GM18907 (cell line): ENCODE measurements around the gene NOS1AP.

ENCODE experiments used
- ATAC-seq: cut with Tn5 transposase; IDR thresholded peaks from one replicate; pipeline ENCODE4 v1.9.1; 2021; ENCODE audit warnings: mild to moderate bottlenecking, moderate library complexity; ENCODE audit not compliant: unreplicated experiment

The NOS1AP gene

GRCh38 chr1:162240577-162240976 is 171.1 kb downstream of the NOS1AP start:
- ATAC-seq = no peak

- ATAC-seq = no peak
Observed at GRCh38 chr1:162242804-162243203, 173.3 kb downstream of the NOS1AP start.

- ATAC-seq = no peak
Observed at GRCh38 chr1:162248854-162249535, 179.5 kb downstream of the NOS1AP start.

GRCh38 chr1:162250004-162250730 is 180.7 kb downstream of the NOS1AP start:
- no peak for ATAC-seq

GRCh38 chr1:162251102-162251501 is 181.6 kb downstream of the NOS1AP start:
- ATAC-seq = no peak

GRCh38 chr1:162252214-162252613 is 182.7 kb downstream of the NOS1AP start:
- no peak for ATAC-seq

- no peak for ATAC-seq
Observed at GRCh38 chr1:162253790-162254189, 184.3 kb downstream of the NOS1AP start.

GRCh38 chr1:162256287-162256686 is 186.8 kb downstream of the NOS1AP start:
- ATAC-seq = no peak

- ATAC-seq = no peak
Observed at GRCh38 chr1:162258394-162258793, 188.9 kb downstream of the NOS1AP start.

- ATAC-seq = no peak
Observed at GRCh38 chr1:162259894-162260455, 190.5 kb downstream of the NOS1AP start.

- no peak for ATAC-seq
Observed at GRCh38 chr1:162264108-162264507, 194.6 kb downstream of the NOS1AP start.

- no peak for ATAC-seq
Observed at GRCh38 chr1:162265983-162266382, 196.5 kb downstream of the NOS1AP start.

- ATAC-seq = no peak
Observed at GRCh38 chr1:162270016-162270770, 200.7 kb downstream of the NOS1AP start.

- no peak for ATAC-seq
Observed at GRCh38 chr1:162271972-162272371, 202.5 kb downstream of the NOS1AP start.

GRCh38 chr1:162272419-162272818 is 202.9 kb downstream of the NOS1AP start:
- no peak for ATAC-seq

GRCh38 chr1:162275622-162276175 is 206.2 kb downstream of the NOS1AP start:
- no peak for ATAC-seq

GRCh38 chr1:162276493-162276892 is 207.0 kb downstream of the NOS1AP start:
- no peak for ATAC-seq

- no peak for ATAC-seq
Observed at GRCh38 chr1:162279136-162279498, 209.6 kb downstream of the NOS1AP start.

GRCh38 chr1:162281426-162281825 is 211.9 kb downstream of the NOS1AP start:
- ATAC-seq = no peak

GRCh38 chr1:162283657-162284056 is 214.2 kb downstream of the NOS1AP start:
- no peak for ATAC-seq
